Nephron progenitor cell (in vitro differentiated cells): Measurements from ENCODE around the gene IZUMO2.
"Not testable (repeated sequence)": the region's sequence is repeated elsewhere in the genome, so short reads cannot be mapped to it uniquely, and the experiment has no call there.

Experiments
- DNase-seq: peaks from one replicate; pipeline ENCODE4 v3.0.0; 2021
- H3K27ac Mint-ChIP-seq: 2 replicates; pipeline ENCODE4 v1.8.0; 2021; ENCODE audit warnings: mild to moderate bottlenecking, moderate library complexity, mixed read lengths
- H3K27me3 Mint-ChIP-seq: 2 replicates; pipeline ENCODE4 v1.8.0; 2021; ENCODE audit warnings: mild to moderate bottlenecking, low read depth, mixed read lengths; ENCODE audit not compliant: poor library complexity
- H3K36me3 Mint-ChIP-seq: 2 replicates; pipeline ENCODE4 v1.8.0; 2021; ENCODE audit warnings: low read depth, mixed read lengths
- H3K4me1 Mint-ChIP-seq: 2 replicates; pipeline ENCODE4 v1.8.0; 2021; ENCODE audit warnings: mixed read lengths
- H3K4me3 Mint-ChIP-seq: 2 replicates; pipeline ENCODE4 v1.8.0; 2021; ENCODE audit warnings: mild to moderate bottlenecking, moderate library complexity, mixed read lengths
- H3K9me3 Mint-ChIP-seq: 2 replicates; pipeline ENCODE4 v1.8.0; 2021; ENCODE audit warnings: mild to moderate bottlenecking, moderate library complexity, mixed read lengths
- CTCF ChIP-seq: fragments of 200-600 bp; sonication (generic); IDR thresholded peaks from 2 replicates; pipeline ENCODE4 v1.5.0; 2021; ENCODE audit warnings: antibody characterized with exemption

Gene IZUMO2

GRCh38 chr19:50141921-50142320 is 21.2 kb downstream of the IZUMO2 start:
- DNase-seq, H3K36me3 Mint-ChIP-seq, H3K4me1 Mint-ChIP-seq, H3K4me3 Mint-ChIP-seq, H3K27ac Mint-ChIP-seq: not testable (repeated sequence)
- Mint-ChIP-seq H3K27me3 (peaks cover 18% of the 10 kb centered on the region), H3K9me3 (peaks cover 16% of the 10 kb centered on the region)
- TF ChIP-seq CTCF = peak; percentile 14

- not testable (repeated sequence) for H3K4me1 Mint-ChIP-seq, DNase-seq, H3K4me3 Mint-ChIP-seq, H3K27ac Mint-ChIP-seq, H3K36me3 Mint-ChIP-seq
- Mint-ChIP-seq H3K27me3 (peaks cover 12% of the 10 kb centered on the region), H3K9me3 (peaks cover 16% of the 10 kb centered on the region)
These were observed 22.8 kb downstream of the IZUMO2 start for GRCh38 chr19:50140118-50140845.

- H3K36me3 Mint-ChIP-seq, H3K27me3 Mint-ChIP-seq, H3K27ac Mint-ChIP-seq, H3K4me1 Mint-ChIP-seq, H3K4me3 Mint-ChIP-seq: not testable (repeated sequence)
- H3K9me3 Mint-ChIP-seq = peaks cover 11% of the 10 kb centered on the region
- peak; percentile 26 for DNase-seq
These were observed 26.3 kb downstream of the IZUMO2 start for GRCh38 chr19:50136603-50137365.

GRCh38 chr19:50135856-50136602 is 27.1 kb downstream of the IZUMO2 start:
- H3K4me3 Mint-ChIP-seq, H3K9me3 Mint-ChIP-seq, H3K27me3 Mint-ChIP-seq, H3K27ac Mint-ChIP-seq, H3K36me3 Mint-ChIP-seq, H3K4me1 Mint-ChIP-seq: not testable (repeated sequence)
- DNase-seq = peak; percentile 15

GRCh38 chr19:50134777-50135719 is 28.0 kb downstream of the IZUMO2 start:
- H3K27me3 Mint-ChIP-seq, H3K27ac Mint-ChIP-seq, H3K9me3 Mint-ChIP-seq: not testable (repeated sequence)

GRCh38 chr19:50133518-50134492 is 29.3 kb downstream of the IZUMO2 start:
- DNase-seq, H3K4me1 Mint-ChIP-seq, H3K9me3 Mint-ChIP-seq, H3K4me3 Mint-ChIP-seq, H3K27ac Mint-ChIP-seq, H3K27me3 Mint-ChIP-seq, H3K36me3 Mint-ChIP-seq: not testable (repeated sequence)

More at GRCh38 chr19:50134777-50135719, 28.0 kb downstream of the IZUMO2 start:
- not testable (repeated sequence) for H3K4me3 Mint-ChIP-seq, H3K4me1 Mint-ChIP-seq, DNase-seq, H3K36me3 Mint-ChIP-seq

GRCh38 chr19:50104012-50104411 is 59.1 kb downstream of the IZUMO2 start:
- H3K27me3 Mint-ChIP-seq, H3K9me3 Mint-ChIP-seq, H3K36me3 Mint-ChIP-seq, H3K27ac Mint-ChIP-seq, DNase-seq, H3K4me3 Mint-ChIP-seq, H3K4me1 Mint-ChIP-seq: not testable (repeated sequence)

GRCh38 chr19:50103405-50103804 is 59.7 kb downstream of the IZUMO2 start:
- not testable (repeated sequence) for H3K36me3 Mint-ChIP-seq, H3K27me3 Mint-ChIP-seq, H3K4me3 Mint-ChIP-seq, H3K4me1 Mint-ChIP-seq, H3K9me3 Mint-ChIP-seq, H3K27ac Mint-ChIP-seq, DNase-seq
